ENCODE measurements around the gene TPM1.
A peak's percentile ranks its signal among the peaks of the same experiment; 100 is the strongest.

The TPM1 gene

DNA sequence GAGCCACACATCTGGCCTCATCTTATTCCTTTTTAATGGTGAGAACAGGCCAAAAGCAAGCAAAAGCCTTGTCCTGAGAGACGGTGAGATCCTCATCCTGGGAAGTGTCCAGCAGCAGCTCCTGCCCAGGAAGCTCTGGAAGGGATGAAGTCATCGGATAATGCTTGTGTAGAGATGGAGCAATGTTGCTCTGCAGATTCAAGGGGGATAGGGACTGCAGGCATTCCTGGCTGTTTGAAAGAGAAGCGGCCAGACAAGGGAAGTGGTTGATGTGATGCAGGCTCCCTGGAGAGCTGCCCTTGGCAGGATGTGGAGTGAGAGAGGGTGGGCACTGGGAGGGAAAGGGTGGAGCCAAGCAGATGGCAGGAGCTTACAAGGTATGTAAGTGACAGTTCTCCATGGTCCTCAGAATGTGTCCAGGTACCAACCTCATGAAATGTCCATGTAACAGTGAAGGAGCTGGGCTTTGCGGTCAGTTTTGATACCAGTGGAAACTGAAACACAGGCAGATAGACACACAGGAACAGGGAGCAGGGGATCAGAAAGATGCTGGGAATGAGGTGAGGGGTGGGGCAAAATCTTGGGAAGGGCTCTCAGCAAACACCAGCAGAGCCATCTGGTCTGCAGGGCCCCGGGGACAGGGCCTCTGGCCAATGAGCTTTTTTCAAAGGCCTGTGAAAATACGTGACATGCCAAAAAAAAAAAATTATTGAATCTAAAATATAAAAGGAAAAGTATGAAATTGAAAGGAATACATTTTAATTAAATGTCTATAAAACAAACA, 46.9 kb downstream of the TPM1 start:
- DNase-seq (ENCODE audit: low spot score) (no peak), ATAC-seq (ENCODE audit: low read depth) (peak; percentile 26; the same call in 2 of the 3 replicates)
- H3K9me3 ChIP-seq (ENCODE audit: severe bottlenecking), result no peaks in the 10 kb centered on the region
- TF ChIP-seq, protein P1, sequence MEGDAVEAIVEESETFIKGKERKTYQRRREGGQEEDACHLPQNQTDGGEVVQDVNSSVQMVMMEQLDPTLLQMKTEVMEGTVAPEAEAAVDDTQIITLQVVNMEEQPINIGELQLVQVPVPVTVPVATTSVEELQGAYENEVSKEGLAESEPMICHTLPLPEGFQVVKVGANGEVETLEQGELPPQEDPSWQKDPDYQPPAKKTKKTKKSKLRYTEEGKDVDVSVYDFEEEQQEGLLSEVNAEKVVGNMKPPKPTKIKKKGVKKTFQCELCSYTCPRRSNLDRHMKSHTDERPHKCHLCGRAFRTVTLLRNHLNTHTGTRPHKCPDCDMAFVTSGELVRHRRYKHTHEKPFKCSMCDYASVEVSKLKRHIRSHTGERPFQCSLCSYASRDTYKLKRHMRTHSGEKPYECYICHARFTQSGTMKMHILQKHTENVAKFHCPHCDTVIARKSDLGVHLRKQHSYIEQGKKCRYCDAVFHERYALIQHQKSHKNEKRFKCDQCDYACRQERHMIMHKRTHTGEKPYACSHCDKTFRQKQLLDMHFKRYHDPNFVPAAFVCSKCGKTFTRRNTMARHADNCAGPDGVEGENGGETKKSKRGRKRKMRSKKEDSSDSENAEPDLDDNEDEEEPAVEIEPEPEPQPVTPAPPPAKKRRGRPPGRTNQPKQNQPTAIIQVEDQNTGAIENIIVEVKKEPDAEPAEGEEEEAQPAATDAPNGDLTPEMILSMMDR (IDR thresholded peaks at IDR 0.05; ENCODE audit: poor library complexity, severe bottlenecking), result no peak
- H3K4me3 ChIP-seq (ENCODE audit: severe bottlenecking), result no peak overlapping the region
- H3K36me3 ChIP-seq (ENCODE audit: low read depth), result no peaks in the 10 kb centered on the region
- no peak overlapping the region for H3K27ac ChIP-seq (ENCODE audit: poor library complexity, severe bottlenecking)
- peaks cover 3% of the 10 kb centered on the region for H3K4me1 ChIP-seq (ENCODE audit: insufficient read depth, poor library complexity, severe bottlenecking)
- H3K27me3 ChIP-seq (ENCODE audit: insufficient read depth, poor library complexity, severe bottlenecking), result no peaks in the 10 kb centered on the region

DNA sequence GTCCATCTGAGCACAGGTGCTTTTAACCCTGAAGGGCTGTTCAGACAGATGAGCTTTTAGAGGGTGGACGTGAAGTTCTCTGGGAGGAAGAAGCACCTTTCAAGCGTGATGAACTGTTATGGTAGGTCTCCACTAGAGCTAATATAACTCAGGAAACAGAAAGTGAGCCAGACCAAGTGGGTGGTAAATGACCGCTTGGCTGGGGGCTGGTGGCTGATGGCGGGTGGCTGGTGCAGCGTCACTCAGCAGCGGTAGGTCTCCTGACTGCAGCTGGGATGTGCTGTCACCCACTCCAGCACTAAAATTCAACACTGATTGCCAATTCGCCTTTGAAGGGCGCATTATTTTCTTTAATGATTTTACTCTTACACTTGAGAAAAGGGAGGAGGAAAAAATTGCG, 47.9 kb downstream of the TPM1 start:
- no peak overlapping the region for H3K4me3 ChIP-seq (ENCODE audit: severe bottlenecking)
- no peak for DNase-seq (ENCODE audit: low spot score)
- no peaks in the 10 kb centered on the region for H3K9me3 ChIP-seq (ENCODE audit: severe bottlenecking)
- peaks cover 3% of the 10 kb centered on the region for H3K4me1 ChIP-seq (ENCODE audit: insufficient read depth, poor library complexity, severe bottlenecking)
- no peaks in the 10 kb centered on the region for H3K36me3 ChIP-seq (ENCODE audit: low read depth)
- H3K27me3 ChIP-seq (ENCODE audit: insufficient read depth, poor library complexity, severe bottlenecking), result no peaks in the 10 kb centered on the region
- no peak for ATAC-seq (ENCODE audit: low read depth)
- TF ChIP-seq, protein P1 (IDR thresholded peaks at IDR 0.05; ENCODE audit: poor library complexity, severe bottlenecking), result no peak
- H3K27ac ChIP-seq (ENCODE audit: poor library complexity, severe bottlenecking), result no peak overlapping the region

DNA sequence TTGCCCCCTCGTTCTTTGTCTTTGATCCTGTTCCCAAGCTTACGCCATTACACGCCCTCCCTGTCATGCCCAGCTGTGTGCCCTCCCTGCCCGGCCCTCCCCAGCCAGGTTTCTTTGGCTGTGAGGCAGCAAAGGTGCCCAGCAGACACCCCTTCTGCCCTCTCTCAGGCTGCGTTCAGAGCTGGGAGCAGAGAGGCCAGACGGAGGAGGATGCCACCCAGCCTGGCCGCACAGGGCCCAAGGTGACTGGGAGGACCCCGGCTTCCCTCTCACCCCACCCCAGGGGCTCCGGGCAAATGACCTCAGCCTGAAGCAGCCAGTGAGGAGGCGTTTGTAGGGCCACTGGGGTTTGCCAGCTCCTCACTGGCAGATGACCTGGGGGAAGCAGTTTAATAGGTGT, 48.3 kb downstream of the TPM1 start:
- DNase-seq (ENCODE audit: low spot score) (no peak), ATAC-seq (ENCODE audit: low read depth) (no peak)
- Histone ChIP-seq H3K4me3 (ENCODE audit: severe bottlenecking) (no peak overlapping the region), H3K36me3 (ENCODE audit: low read depth) (no peaks in the 10 kb centered on the region), H3K9me3 (ENCODE audit: severe bottlenecking) (no peaks in the 10 kb centered on the region), H3K27ac (ENCODE audit: poor library complexity, severe bottlenecking) (no peak overlapping the region), H3K27me3 (ENCODE audit: insufficient read depth, poor library complexity, severe bottlenecking) (no peaks in the 10 kb centered on the region), H3K4me1 (ENCODE audit: insufficient read depth, poor library complexity, severe bottlenecking) (peaks cover 3% of the 10 kb centered on the region)
- TF ChIP-seq, protein P1 (IDR thresholded peaks at IDR 0.05; ENCODE audit: poor library complexity, severe bottlenecking), result no peak

DNA sequence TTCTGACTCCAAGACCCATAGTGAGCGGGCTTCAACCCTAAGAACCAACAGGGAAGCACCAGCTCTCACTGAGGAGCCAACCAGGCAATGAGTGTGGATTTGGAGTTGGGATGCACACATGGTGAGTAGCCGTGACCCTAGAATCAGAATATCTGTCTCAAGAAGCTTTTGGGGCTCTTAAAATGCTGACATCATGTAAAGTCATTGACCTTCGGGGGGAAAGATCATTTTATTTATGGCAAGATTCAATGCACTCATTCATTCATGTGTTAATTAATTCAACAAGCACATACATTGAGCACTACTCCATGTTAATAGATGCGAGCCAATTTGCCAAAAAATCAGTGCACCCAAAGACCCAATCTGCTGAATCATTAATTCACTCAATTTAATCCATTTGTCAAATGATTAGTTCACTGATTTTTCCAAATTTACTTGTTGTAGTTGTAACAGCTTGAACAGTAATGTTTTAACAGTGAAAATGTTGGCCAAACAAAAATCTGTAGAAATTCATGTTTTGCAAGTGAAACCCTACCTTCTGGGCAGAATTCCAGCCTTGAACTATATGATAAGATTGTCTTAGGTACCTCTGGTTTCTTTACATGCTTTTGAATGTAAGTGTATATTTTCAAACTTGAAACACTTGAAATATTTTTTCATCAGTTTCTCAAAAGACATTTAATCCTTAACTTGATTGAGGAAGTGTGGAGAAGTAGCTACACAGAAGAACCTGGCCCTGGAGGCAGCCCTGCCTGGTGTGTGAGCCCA, 49.3 kb downstream of the TPM1 start:
- no peaks in the 10 kb centered on the region for H3K9me3 ChIP-seq (ENCODE audit: severe bottlenecking)
- DNase-seq (ENCODE audit: low spot score) (no peak), ATAC-seq (ENCODE audit: low read depth) (no peak)
- TF ChIP-seq, protein P1 (IDR thresholded peaks at IDR 0.05; ENCODE audit: poor library complexity, severe bottlenecking), result no peak
- H3K27me3 ChIP-seq (ENCODE audit: insufficient read depth, poor library complexity, severe bottlenecking), result no peaks in the 10 kb centered on the region
- peaks cover 5% of the 10 kb centered on the region for H3K4me1 ChIP-seq (ENCODE audit: insufficient read depth, poor library complexity, severe bottlenecking)
- no peak overlapping the region for H3K27ac ChIP-seq (ENCODE audit: poor library complexity, severe bottlenecking)
- no peak overlapping the region for H3K4me3 ChIP-seq (ENCODE audit: severe bottlenecking)
- no peaks in the 10 kb centered on the region for H3K36me3 ChIP-seq (ENCODE audit: low read depth)

Measured in RWPE2 (cell line).